ENCODE data around the gene SOX1.

GRCh38 chr13:112057736-112058518 lies 9.0 kb upstream of the SOX1 start:
- TF ChIP-seq CTCF (IDR thresholded peaks at IDR 0.05), result no peak
- TF ChIP-seq EP300 (IDR thresholded peaks at IDR 0.05), result no peak

Measured in ovary (tissue), 3 donors.